ENCODE data around the gene ST8SIA5.
A peak's percentile ranks its signal among the peaks of the same experiment; 100 is the strongest.

The ST8SIA5 gene

GRCh38 chr18:46623541-46623940 is 133.3 kb downstream of the ST8SIA5 start:
- DNase-seq, result no peak

DNA sequence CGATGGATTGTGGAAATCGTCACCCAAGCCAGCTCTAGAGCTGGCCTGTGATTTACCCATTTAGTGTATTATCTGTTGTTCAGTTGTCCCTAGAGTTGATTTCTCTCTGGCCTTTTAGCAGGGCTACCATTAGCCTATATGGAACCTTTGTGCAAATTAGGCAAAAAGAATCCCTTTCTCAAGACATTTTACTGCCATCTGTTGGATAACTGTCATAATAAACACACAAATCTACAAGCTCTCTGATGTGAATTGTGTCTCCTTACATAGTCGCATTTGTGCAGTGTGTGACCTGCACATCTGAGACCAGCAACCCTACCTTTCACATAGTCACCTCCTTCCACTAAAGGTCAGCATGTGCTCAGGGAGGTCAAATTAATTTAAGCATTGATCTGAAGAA is 133.9 kb downstream of the ST8SIA5 start:
- DNase-seq, result peak; percentile 41

GRCh38 chr18:46622451-46622850 is 134.4 kb downstream of the ST8SIA5 start:
- no peak for DNase-seq

DNA sequence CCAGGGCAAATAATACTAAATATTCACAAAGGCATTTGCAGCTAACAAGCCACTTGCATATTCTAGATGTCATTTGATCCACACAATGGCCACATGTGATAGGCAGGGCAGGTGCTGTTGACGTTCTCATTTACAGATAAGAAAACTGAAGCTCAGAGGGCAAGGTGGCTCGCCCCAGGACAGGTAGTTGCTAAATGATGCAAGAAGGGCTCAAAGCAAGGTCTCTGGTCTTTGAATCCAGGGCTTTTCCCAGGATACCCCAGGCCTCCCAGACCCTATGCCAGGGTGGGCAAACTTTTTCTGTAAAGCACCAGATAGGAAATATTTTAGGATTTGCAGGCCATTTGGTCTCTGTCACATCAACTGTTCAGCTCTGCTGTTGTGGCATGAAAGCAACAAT is 135.0 kb downstream of the ST8SIA5 start:
- DNase-seq, result no peak

- no peak for DNase-seq
Observed at GRCh38 chr18:46621111-46621766, 135.6 kb downstream of the ST8SIA5 start.

DNA sequence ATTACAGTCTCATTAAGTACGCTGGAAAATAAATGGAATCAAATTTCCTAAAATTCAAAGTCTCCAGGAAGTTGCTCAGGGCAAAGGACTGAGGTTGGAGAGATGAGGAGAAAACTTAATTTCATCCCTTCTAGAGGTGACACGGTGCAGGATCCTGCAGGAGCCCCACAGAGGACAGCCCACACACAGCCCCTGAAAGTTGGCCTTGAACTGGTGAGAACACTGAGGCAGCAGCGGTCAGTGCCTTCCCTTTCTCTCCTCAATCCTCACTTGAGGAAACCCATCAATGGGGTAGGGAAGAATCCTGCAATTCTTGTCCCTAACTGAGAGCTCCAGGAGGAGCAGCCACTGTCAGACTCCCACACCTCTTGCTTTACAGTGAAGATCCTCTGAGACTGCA is 137.3 kb downstream of the ST8SIA5 start:
- DNase-seq, result no peak

All from NCI-H82 (cell line).